T-cell (primary cell): ENCODE data around the gene LZTR1. TPM values are rescaled to one million over a fixed set of nuclear protein-coding genes. Genes with fewer than 3 reads are reported as not detected.

ENCODE experiments used
- ATAC-seq, 4 experiments: fragments of 200-7000 bp in 3 of 4; fragments of 150-1000 bp in 1 of 4; cut with Tn5 transposase; replicated peaks in 1 of 4; 1 replicate in 3 of 4; 2 replicates in 1 of 4; pipeline ENCODE4 v1.10.0; 2021; ENCODE audit warnings: moderate library complexity in 3 of 4, mild to moderate bottlenecking in 2 of 4, moderate number of reproducible peaks in 1 of 4
- CTCF ChIA-PET, 2 donors: fragments of 300-600 bp; sonication (Branson Sonifier 250); formaldehyde crosslinking; loops; one replicate each; lab custom pipeline; 2022; ENCODE audit warnings: antibody characterized with exemption in 2 of 2; lab: Charles Lee
- POLR2A ChIA-PET, 2 donors: fragments of 300-600 bp; sonication (Branson Sonifier 250); formaldehyde crosslinking; loops; one replicate each; lab custom pipeline; 2022; ENCODE audit warnings: antibody characterized with exemption in 2 of 2; lab: Charles Lee
- DNase-seq, 35 experiments: peaks; one replicate each; pipeline versions ENCODE4 v3.0.0 to v3.0.0-alpha.2; 2013 to 2023
- H3K27ac ChIP-seq: one replicate; pipeline ENCODE4 v1.5.1; 2013; ENCODE audit warnings: low read length
- H3K27me3 ChIP-seq, 2 experiments: replicated peaks in 1 of 2; 1 replicate in 1 of 2; 2 replicates in 1 of 2; pipeline versions ENCODE4 v1.6.1 to v1.7.0; 2013; ENCODE audit warnings: low read length in 1 of 2, mixed read lengths in 1 of 2; ENCODE audit not compliant: control insufficient read depth in 2 of 2, insufficient read depth in 2 of 2; ENCODE audit errors: extremely low read depth in 1 of 2
- H3K36me3 ChIP-seq, 2 donors: 1 replicate in 1 of 2; 2 replicates in 1 of 2; pipeline versions ENCODE4 v1.6.1 to v1.7.0; 2013; ENCODE audit warnings: low read length in 1 of 2; ENCODE audit not compliant: control insufficient read depth in 2 of 2, insufficient read depth in 1 of 2; ENCODE audit errors: extremely low read depth in 1 of 2
- H3K4me1 ChIP-seq, 2 experiments: 1 replicate in 1 of 2; 2 replicates in 1 of 2; pipeline versions ENCODE4 v1.6.1 to v1.7.0; 2013; ENCODE audit warnings: low read length in 2 of 2, mixed read lengths in 1 of 2; ENCODE audit not compliant: insufficient read depth in 2 of 2, control insufficient read depth in 1 of 2; ENCODE audit errors: extremely low read depth in 1 of 2
- H3K4me3 ChIP-seq, 2 donors: 1 replicate in 1 of 2; 2 replicates in 1 of 2; pipeline versions ENCODE4 v1.5.1 to v1.7.0; 2013; ENCODE audit warnings: mild to moderate bottlenecking in 2 of 2, low read length in 1 of 2, moderate library complexity in 1 of 2; ENCODE audit not compliant: control insufficient read depth in 1 of 2; ENCODE audit errors: extremely low read depth in 1 of 2
- H3K9me3 ChIP-seq: 2 replicates; pipeline ENCODE4 v1.7.0; 2013
- H3K27ac Mint-ChIP-seq, 2 donors: one replicate each; pipeline ENCODE4 v1.8.0; 2020 to 2021; ENCODE audit warnings: mild to moderate bottlenecking in 2 of 2, mixed read lengths in 2 of 2
- H3K27me3 Mint-ChIP-seq, 2 donors: one replicate each; pipeline ENCODE4 v1.8.0; 2021 to 2022; ENCODE audit warnings: mixed read lengths in 2 of 2
- H3K36me3 Mint-ChIP-seq: one replicate; pipeline ENCODE4 v1.8.0; 2021; ENCODE audit warnings: mixed read lengths
- H3K4me1 Mint-ChIP-seq, 3 donors: one replicate each; pipeline ENCODE4 v1.8.0; 2020 to 2022; ENCODE audit warnings: mixed read lengths in 3 of 3, mild to moderate bottlenecking in 1 of 3
- H3K4me3 Mint-ChIP-seq, 3 donors: one replicate each; pipeline ENCODE4 v1.8.0; 2020 to 2022; ENCODE audit warnings: mild to moderate bottlenecking in 3 of 3, mixed read lengths in 3 of 3, moderate library complexity in 3 of 3
- H3K9me3 Mint-ChIP-seq, 3 donors: one replicate each; pipeline ENCODE4 v1.8.0; 2020 to 2022; ENCODE audit warnings: mixed read lengths in 3 of 3
- WGBS: methylation state at CpG from one replicate; pipeline ENCODE4 v1.1.5; 2013; ENCODE audit warnings: missing lambda C conversion rate; ENCODE audit not compliant: insufficient coverage; 5-methylcytosine and 5-hydroxymethylcytosine counted together
- total RNA-seq, 35 experiments: library from RNA in 6 of 35; stranded (reverse) in 6 of 35; fragments of 120-200 nt in 1 of 35; gene quantifications; one replicate each; pipeline versions ENCODE4 v1.2.1 to v1.2.4 and lab custom pipeline; 2013 to 2026

The LZTR1 gene
- total RNA-seq, 5 donors from 2014 or later (not counting 1 experiment from before 2014, with no cell fraction given) = 57.1 to 118 (median 105) TPM

GRCh38 chr22:20973634-20974286 is 8.3 kb upstream of the LZTR1 start:
- no peak overlapping the region for H3K4me3 Mint-ChIP-seq
- peaks cover under 1 to 1% (median under 1%) of the 10 kb centered on the region in 3 donors for H3K4me1 Mint-ChIP-seq
- no peaks in the 10 kb centered on the region for H3K9me3 Mint-ChIP-seq
- H3K4me3 ChIP-seq = no peak overlapping the region
- H3K36me3 ChIP-seq = no peaks in the 10 kb centered on the region
- DNase-seq = no peak
- 90% methylated on average over 11 of the region's 21 CpGs for WGBS
- H3K27me3 Mint-ChIP-seq = peaks cover 0 to 2% of the 10 kb centered on the region in 2 donors
- ATAC-seq = no peak
- CTCF ChIA-PET = interaction anchor here in 1 of 2 donors (0.8 kb wide), 1 partner anchor 36 kb away, joined by 3 read pairs; no protein-coding TSS in a partner anchor
- POLR2A ChIA-PET = no interaction called here
- H3K9me3 ChIP-seq = no peaks in the 10 kb centered on the region
- no peak overlapping the region for H3K27ac ChIP-seq
- no peaks in the 10 kb centered on the region for H3K36me3 Mint-ChIP-seq
- peaks cover 0 to 31% of the 10 kb centered on the region in 2 experiments for H3K27me3 ChIP-seq
- H3K4me1 ChIP-seq = no peaks in the 10 kb centered on the region
- no peak overlapping the region for H3K27ac Mint-ChIP-seq

- Histone ChIP-seq H3K36me3 (no peaks in the 10 kb centered on the region), H3K4me1 (peaks cover 0 to 7% of the 10 kb centered on the region in 2 experiments), H3K9me3 (no peaks in the 10 kb centered on the region), H3K4me3 (no peak overlapping the region), H3K27ac (no peak overlapping the region), H3K27me3 (peaks cover 0 to 37% of the 10 kb centered on the region in 2 experiments)
- peaks cover 0 to 2% of the 10 kb centered on the region in 2 donors for H3K27me3 Mint-ChIP-seq
- H3K4me3 Mint-ChIP-seq = no peak overlapping the region
- ATAC-seq (no peak), DNase-seq (no peak)
- ChIA-PET CTCF (interaction anchor here (0.5 to 0.8 kb wide), 2 partner anchors 37 to 556 kb away, joined by 3 read pairs; no protein-coding TSS in a partner anchor), POLR2A (no interaction called here)
- 89% methylated on average over 3 of the region's 16 CpGs for WGBS
- peaks cover 6 to 8% (median 7%) of the 10 kb centered on the region in 3 donors for H3K4me1 Mint-ChIP-seq
- no peaks in the 10 kb centered on the region for H3K9me3 Mint-ChIP-seq
- H3K36me3 Mint-ChIP-seq = no peaks in the 10 kb centered on the region
- no peak overlapping the region for H3K27ac Mint-ChIP-seq
Measured at GRCh38 chr22:20974336-20974955, 7.7 kb upstream of the LZTR1 start.

- Histone ChIP-seq H3K9me3 (no peaks in the 10 kb centered on the region), H3K4me3 (no peak overlapping the region), H3K36me3 (no peaks in the 10 kb centered on the region), H3K27ac (no peak overlapping the region), H3K27me3 (peaks cover 0 to 38% of the 10 kb centered on the region in 2 experiments), H3K4me1 (peaks cover 0 to 20% of the 10 kb centered on the region in 2 experiments)
- POLR2A ChIA-PET = no interaction called here
- no peak overlapping the region for H3K4me3 Mint-ChIP-seq
- peaks cover 0 to 2% of the 10 kb centered on the region in 2 donors for H3K27me3 Mint-ChIP-seq
- H3K4me1 Mint-ChIP-seq = peaks cover 16 to 18% (median 17%) of the 10 kb centered on the region in 3 donors
- DNase-seq (no peak), ATAC-seq (no peak)
- CTCF ChIA-PET = no interaction called here
- no peak overlapping the region for H3K27ac Mint-ChIP-seq
- no peaks in the 10 kb centered on the region for H3K9me3 Mint-ChIP-seq
- 76% methylated on average over 14 of the region's 14 CpGs for WGBS
- no peaks in the 10 kb centered on the region for H3K36me3 Mint-ChIP-seq
Measured at GRCh38 chr22:20975541-20976290, 6.4 kb upstream of the LZTR1 start.

- Histone ChIP-seq H3K4me3 (no peak overlapping the region), H3K27ac (no peak overlapping the region)
- WGBS = 72% methylated on average over 9 of the region's 24 CpGs
Measured at GRCh38 chr22:20976291-20976877, 5.7 kb upstream of the LZTR1 start.

GRCh38 chr22:20977019-20977418 is 5.1 kb upstream of the LZTR1 start:
- no peak for DNase-seq
- POLR2A ChIA-PET = no interaction called here
- no peak for ATAC-seq
- CTCF ChIA-PET = no interaction called here
- H3K27ac Mint-ChIP-seq = no peak overlapping the region
- no peaks in the 10 kb centered on the region for H3K9me3 Mint-ChIP-seq
- H3K4me1 Mint-ChIP-seq = peaks cover 25 to 27% (median 27%) of the 10 kb centered on the region in 3 donors
- H3K36me3 Mint-ChIP-seq = no peaks in the 10 kb centered on the region
- peaks cover 3 to 30% of the 10 kb centered on the region in 2 experiments for H3K4me1 ChIP-seq
- WGBS = 87% methylated on average over 6 of the region's 11 CpGs
- H3K27ac ChIP-seq = no peak overlapping the region
- H3K9me3 ChIP-seq = no peaks in the 10 kb centered on the region
- H3K27me3 Mint-ChIP-seq = peaks cover 0 to 2% of the 10 kb centered on the region in 2 donors
- H3K27me3 ChIP-seq = peaks cover 0 to 38% of the 10 kb centered on the region in 2 experiments
- H3K4me3 ChIP-seq = no peak overlapping the region
- no peaks in the 10 kb centered on the region for H3K36me3 ChIP-seq
- no peak overlapping the region for H3K4me3 Mint-ChIP-seq

More at GRCh38 chr22:20976291-20976877, 5.7 kb upstream of the LZTR1 start:
- Mint-ChIP-seq H3K9me3 (no peaks in the 10 kb centered on the region), H3K4me1 (peaks cover 23 to 25% (median 24%) of the 10 kb centered on the region in 3 donors), H3K36me3 (no peaks in the 10 kb centered on the region), H3K27me3 (peaks cover 0 to 2% of the 10 kb centered on the region in 2 donors), H3K27ac (no peak overlapping the region), H3K4me3 (no peak overlapping the region)
- POLR2A ChIA-PET = no interaction called here
- CTCF ChIA-PET = no interaction called here
- peaks cover 3 to 26% of the 10 kb centered on the region in 2 experiments for H3K4me1 ChIP-seq
- DNase-seq (no peak), ATAC-seq (no peak)
- no peaks in the 10 kb centered on the region for H3K9me3 ChIP-seq
- H3K27me3 ChIP-seq = peaks cover 0 to 38% of the 10 kb centered on the region in 2 experiments
- H3K36me3 ChIP-seq = no peaks in the 10 kb centered on the region
